PC-9 (cell line): ENCODE data around the gene STX16.

Experiments
- EZH2 ChIP-seq: fragments of 200-600 bp; sonication (generic); IDR thresholded peaks from 2 replicates; pipeline ENCODE4 v1.8.0; 2017; ENCODE audit warnings: antibody characterized with exemption, low read depth
- TF ChIP-seq, protein P1 (sequence below): fragments of 200-600 bp; sonication (generic); conservative IDR thresholded peaks from 2 replicates; pipeline ENCODE4 v1.6.1; 2017; ENCODE audit warnings: mixed run types, antibody characterized with exemption, mild to moderate bottlenecking, moderate library complexity

- TF ChIP-seq, protein P1, sequence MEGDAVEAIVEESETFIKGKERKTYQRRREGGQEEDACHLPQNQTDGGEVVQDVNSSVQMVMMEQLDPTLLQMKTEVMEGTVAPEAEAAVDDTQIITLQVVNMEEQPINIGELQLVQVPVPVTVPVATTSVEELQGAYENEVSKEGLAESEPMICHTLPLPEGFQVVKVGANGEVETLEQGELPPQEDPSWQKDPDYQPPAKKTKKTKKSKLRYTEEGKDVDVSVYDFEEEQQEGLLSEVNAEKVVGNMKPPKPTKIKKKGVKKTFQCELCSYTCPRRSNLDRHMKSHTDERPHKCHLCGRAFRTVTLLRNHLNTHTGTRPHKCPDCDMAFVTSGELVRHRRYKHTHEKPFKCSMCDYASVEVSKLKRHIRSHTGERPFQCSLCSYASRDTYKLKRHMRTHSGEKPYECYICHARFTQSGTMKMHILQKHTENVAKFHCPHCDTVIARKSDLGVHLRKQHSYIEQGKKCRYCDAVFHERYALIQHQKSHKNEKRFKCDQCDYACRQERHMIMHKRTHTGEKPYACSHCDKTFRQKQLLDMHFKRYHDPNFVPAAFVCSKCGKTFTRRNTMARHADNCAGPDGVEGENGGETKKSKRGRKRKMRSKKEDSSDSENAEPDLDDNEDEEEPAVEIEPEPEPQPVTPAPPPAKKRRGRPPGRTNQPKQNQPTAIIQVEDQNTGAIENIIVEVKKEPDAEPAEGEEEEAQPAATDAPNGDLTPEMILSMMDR, result no peak
- TF ChIP-seq EZH2, result no peak
These were observed 37.8 kb downstream of the STX16 start for GRCh38 chr20:58688840-58689239.
